GM19452 (cell line): ENCODE data around the gene SNAP29.
"Not testable (repeated sequence)": the region's sequence is repeated elsewhere in the genome, so short reads cannot be mapped to it uniquely, and the experiment has no call there.

Experiments used
- ATAC-seq: cut with Tn5 transposase; IDR thresholded peaks from one replicate; pipeline ENCODE4 v1.9.1; 2021; ENCODE audit not compliant: unreplicated experiment

The SNAP29 gene

GRCh38 chr22:20928573-20928967, 69.8 kb downstream of the SNAP29 start:
- no peak for ATAC-seq

- no peak for ATAC-seq
These were observed 71.2 kb downstream of the SNAP29 start for GRCh38 chr22:20930004-20930403.

DNA sequence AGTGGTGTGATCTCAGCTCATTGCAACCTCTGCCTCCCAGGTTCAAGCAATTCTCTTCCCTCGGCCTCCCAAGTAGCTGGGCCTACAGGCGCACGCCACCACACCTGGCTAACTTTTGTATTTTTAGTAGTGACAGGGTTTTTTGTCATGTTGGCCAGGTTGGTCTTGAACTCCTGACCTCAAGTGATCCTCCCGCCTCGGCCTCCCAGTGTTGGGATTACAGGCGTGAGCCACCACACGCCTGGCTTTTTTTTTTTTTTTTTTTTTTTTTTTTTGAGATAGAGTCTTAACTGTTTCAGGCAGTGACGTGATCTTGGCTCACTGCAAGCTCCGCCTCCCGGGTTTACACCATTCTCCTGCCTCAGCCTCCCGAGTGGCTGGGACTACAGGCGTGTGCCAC, 71.6 kb downstream of the SNAP29 start:
- ATAC-seq, result not testable (repeated sequence)

DNA sequence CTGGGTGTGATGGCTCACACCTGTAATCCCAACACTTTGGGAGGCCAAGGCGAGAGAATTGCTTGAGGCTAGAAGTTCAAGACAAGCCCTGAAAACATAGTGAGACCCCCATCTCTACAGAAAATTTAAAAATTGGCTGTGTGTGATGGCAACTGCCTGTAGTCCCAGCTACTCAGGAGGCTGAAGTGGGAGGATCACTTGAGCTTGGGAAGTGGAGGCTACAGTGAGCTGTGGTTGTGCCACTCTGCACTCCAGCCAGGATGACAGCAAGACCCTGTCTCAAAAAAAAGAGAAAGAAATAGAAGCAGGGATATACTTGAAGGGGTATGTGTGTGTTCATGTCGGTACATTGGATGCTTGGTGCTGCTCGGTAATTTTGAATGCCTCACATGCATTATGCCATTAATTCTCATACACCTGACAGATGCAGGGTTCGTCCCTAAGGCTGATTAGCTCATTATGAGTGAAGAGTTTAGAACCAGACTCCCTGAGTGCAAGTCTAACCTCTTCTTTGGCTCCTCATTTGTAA, 72.4 kb downstream of the SNAP29 start:
- no peak for ATAC-seq

- ATAC-seq, result no peak
These were observed 75.1 kb downstream of the SNAP29 start for GRCh38 chr22:20933910-20934309.

DNA sequence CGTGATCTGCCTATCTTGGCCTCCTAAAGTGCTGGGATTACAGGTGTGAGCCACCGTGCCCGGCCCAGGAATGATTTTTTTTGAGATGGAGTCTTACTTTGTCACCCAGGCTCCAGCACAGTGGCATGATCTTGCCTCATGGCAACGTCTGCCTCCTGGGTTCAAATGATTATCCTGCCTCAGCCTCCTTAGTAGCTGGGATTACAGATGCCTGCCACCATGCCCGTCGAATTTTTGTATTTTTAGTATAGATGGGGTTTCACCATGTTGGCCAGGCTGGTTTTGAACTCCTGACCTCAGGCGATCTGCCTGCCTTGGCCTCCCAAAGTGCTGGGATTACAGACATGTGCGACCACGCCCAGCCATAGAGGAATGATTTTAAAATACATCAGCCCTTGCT, 76.2 kb downstream of the SNAP29 start:
- ATAC-seq, result not testable (repeated sequence)

GRCh38 chr22:20935780-20936539, 77.2 kb downstream of the SNAP29 start:
- not testable (repeated sequence) for ATAC-seq

- ATAC-seq, result peak; percentile 49
These were observed 78.4 kb downstream of the SNAP29 start for GRCh38 chr22:20937031-20937793.

DNA sequence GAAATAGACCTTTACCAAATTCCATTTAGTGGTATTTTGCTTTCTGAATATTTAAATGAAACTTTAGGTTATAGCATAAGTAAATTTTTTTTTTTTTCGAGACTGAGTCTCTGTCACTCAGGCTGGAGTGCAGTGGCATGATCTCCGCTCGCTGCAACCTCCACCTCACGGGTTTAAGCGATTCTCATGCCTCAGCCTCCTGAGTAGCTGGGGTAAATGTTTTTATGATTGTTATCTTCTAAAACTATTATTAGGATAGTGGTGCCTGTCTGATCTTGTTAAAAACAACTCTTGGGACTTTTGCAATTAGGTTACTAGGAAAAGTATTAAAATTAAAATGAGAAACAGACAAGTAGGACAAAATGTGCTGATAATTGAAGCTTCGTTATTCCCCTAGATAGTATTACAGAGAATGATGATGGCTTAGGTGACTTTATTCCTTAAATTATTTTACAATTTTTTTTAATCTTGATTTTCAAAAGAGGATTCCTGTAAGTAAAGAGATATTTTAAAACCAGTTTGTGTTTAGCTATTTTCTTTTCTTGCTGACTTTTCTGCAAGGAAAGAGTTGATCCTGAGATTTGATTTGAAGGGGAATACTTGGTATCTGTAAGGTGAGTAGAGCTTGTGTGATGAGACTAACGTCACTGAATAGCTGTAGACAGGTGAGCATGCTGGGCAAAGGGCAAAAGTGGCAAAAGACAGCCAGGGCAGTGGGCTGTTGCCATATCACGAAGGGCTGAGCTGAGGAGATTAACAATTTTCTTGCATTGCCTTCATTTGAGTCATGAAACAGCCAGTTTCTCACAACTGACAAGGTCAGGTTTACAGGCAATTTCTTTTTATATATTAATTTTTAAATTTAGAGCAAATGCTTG, 79.2 kb downstream of the SNAP29 start:
- no peak for ATAC-seq

GRCh38 chr22:20939457-20940185, 80.8 kb downstream of the SNAP29 start:
- ATAC-seq, result not testable (repeated sequence)

- no peak for ATAC-seq
These were observed 81.4 kb downstream of the SNAP29 start for GRCh38 chr22:20940186-20940651.
